NOMO-1 (cell line): Measurements from ENCODE around the gene TENT5A.
A peak's percentile ranks its signal among the peaks of the same experiment; 100 is the strongest.
"Not testable (repeated sequence)": the region's sequence is repeated elsewhere in the genome, so short reads cannot be mapped to it uniquely, and the experiment has no call there.

Experiments
- DNase-seq, 2 experiments: peaks; one replicate each; lab custom pipeline; 2025; ENCODE audit not compliant: unreplicated experiment in 2 of 2; lab: John Stamatoyannopoulos, UW

Gene TENT5A

GRCh38 chr6:81751388-81752083 is 945 bp downstream of the TENT5A start:
- peak in 1 of 2 experiments; percentile 55 for DNase-seq

DNA sequence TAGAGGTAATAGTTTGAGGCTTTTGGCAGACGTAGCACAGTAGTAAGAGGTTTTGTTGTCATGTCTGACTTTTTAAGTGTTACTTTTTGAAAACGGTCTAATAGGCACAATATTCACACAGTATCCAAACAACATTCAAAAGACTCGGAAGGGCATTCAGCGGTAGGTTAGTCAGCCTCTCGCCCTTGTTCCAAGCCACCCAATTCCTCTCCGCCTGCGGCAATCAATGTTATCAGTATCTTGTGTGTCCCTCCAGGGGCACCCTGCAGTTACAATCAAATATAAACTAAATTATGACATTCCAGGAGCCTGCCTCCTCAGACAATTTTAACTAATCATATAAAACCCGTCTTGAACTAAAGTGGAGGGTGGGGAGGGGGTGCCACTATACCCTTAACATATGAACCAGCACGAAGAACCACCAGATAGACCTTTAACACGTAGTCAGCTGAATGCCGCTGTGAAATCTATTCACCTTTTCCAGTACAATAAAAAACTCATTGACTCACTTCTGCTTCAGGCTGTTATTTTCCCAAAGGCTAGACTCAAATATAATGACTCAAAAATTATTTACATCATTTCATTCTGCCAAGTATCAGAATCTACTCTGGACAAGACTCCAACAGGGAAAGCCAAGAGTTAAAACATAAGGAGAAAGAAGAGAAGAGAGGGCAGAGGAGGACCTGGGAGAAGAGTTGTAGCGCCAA is 1.6 kb downstream of the TENT5A start:
- DNase-seq = no peak

GRCh38 chr6:81750200-81750599 is 2.3 kb downstream of the TENT5A start:
- peak in 1 of 2 experiments; percentile 36 for DNase-seq

GRCh38 chr6:81749707-81750106 is 2.8 kb downstream of the TENT5A start:
- DNase-seq = peak in 1 of 2 experiments; percentile 35

- DNase-seq = peak in 1 of 2 experiments; percentile 29
These were observed 3.5 kb downstream of the TENT5A start for GRCh38 chr6:81748994-81749393.

- DNase-seq = no peak
These were observed 5.2 kb downstream of the TENT5A start for GRCh38 chr6:81747327-81747726.

GRCh38 chr6:81744131-81744530 is 8.3 kb downstream of the TENT5A start:
- peak in 1 of 2 experiments; percentile 79 for DNase-seq

- DNase-seq = no peak
These were observed 8.8 kb downstream of the TENT5A start for GRCh38 chr6:81743649-81744048.

DNA sequence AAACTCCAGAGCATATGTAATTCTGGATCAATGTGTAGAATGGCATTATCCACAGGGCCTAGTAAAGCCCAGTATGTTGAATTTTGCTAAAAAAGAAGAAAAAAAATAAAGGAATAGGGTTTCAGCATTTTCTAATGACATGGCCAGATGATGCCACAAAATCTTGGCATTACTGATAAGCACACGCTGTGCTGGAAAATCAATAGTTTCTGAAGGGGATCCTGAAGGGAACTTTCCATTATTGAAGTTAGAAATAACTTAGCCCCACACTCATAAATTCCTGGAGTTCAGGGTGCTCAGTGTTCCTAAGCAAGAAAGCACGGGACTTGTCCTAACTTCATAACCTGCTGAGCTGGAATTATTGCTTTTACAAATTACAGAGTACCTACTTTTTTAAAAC is 10.8 kb downstream of the TENT5A start:
- no peak for DNase-seq

GRCh38 chr6:81740591-81740990 is 11.9 kb downstream of the TENT5A start:
- DNase-seq = not testable (repeated sequence)

DNA sequence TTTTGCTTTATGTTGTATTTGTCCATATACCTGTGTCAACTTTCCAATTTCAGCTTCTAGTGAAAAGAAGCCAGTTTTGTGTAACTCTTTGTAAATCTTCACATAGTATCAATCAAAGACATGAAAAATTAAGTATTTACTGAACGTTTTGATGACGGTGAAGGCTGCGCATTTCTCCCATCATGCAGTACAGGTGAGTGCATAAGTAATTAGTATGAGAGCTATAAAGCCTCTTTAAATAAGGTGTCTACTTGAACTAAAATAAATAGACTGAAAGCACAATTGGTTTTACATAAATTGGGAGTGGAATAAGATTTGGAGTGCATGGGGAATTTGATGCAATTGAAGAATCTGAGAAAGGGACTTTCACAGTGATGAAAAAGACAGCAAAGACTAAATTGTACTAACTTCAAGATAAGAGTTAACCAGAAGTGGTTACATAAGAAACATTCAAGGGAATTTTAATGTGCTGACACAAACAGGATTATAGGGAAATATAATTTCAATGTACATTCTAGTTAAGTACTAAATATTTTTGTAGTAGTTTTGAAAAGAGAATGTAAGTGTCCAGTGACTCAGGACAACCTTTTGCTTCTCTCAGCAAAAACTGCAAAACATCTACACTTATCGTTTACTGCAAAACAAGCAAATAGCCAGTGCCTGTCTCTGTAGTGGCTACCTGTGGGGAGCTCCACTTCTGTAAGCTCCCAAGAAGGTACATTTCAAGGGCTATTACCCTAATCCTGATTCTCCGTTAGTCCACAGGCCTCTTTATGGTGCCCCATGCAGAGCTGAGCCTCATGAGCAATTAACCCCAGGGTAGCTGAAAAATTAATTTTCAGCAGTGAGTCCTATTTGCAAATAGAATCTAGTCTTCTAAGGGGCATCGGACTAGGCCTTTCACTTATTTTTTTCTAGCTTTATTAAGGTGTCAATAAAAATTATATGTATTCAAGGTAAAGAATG is 13.0 kb downstream of the TENT5A start:
- DNase-seq = no peak

- DNase-seq = no peak
These were observed 16.1 kb downstream of the TENT5A start for GRCh38 chr6:81736428-81736827.

DNA sequence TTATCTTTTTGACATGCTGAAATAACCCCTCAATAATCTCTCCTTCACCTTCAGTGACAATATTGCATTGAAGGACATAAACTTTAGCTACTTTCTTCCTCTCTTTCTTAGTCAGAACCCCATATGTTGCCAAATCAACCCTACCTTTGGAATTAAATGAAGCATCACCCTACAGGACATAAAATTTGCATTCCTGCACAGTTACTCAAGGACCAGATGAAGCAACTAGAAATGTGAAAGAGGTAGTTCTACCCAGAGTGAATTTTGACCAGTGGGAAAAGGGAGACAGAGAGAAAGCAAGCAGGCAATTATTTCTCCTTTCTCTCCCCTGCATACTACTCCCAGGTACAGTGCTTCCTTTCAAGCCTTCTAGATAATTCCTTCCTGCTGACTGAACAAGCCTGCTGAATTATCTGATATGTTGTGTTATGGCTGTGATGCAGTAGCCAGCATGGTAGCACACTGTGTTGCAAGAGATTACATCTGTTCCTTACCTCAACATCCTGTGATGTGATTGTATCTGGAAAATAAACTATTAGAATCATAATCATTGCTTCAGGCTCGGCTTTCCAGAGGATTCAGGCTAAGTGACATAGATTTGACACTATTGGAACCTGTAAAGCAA is 16.6 kb downstream of the TENT5A start:
- DNase-seq = no peak

DNA sequence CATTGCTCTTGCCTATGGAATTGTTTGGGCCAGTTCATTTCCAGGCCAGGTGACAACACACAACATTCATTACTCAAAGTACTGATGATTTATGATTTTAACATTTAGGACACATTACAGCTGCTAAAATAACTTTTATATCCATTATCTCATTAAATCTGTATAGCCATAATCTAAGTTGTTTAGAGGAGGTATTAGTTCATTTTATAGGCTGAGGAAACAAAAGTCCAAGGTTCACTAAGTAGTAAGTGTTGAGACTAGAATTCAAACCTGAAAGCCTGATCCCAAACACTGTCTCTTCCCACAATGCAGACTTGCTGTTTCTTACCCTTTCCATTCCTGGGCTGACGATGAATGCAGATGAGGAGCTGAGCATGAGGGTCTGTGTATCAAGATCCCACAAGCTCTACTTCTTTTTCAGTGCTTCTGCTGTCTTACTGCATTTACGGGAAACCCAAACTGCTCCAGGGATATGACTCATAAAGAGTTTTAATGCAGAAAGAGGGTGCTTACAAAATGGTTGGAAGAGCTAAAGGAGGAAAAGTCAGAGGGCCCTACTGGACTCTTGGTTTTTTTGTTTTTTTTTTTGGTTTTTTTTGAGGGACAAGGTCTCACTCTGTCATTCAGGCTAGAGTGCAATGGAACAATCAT is 17.9 kb downstream of the TENT5A start:
- no peak for DNase-seq

- DNase-seq = no peak
These were observed 18.4 kb downstream of the TENT5A start for GRCh38 chr6:81734081-81734480.

DNA sequence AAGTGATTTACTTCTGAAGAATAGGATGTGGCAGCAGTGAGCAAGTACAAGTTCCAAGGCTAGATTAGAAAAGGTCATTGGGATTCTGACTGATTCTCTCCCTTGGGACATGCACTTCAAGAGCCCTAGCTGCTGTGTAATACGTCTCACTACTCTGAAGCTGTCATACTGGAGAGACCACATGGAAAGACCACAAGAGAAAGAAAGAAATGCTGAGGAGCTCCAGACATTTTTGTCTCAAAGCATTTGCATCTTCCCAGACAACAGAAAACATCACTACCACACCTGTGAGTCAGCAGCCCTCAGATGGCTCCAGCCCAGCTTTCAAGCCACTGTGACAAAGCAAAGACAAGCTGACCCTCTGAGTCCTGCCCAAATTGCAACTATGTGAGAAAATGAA is 20.7 kb downstream of the TENT5A start:
- DNase-seq = no peak

DNA sequence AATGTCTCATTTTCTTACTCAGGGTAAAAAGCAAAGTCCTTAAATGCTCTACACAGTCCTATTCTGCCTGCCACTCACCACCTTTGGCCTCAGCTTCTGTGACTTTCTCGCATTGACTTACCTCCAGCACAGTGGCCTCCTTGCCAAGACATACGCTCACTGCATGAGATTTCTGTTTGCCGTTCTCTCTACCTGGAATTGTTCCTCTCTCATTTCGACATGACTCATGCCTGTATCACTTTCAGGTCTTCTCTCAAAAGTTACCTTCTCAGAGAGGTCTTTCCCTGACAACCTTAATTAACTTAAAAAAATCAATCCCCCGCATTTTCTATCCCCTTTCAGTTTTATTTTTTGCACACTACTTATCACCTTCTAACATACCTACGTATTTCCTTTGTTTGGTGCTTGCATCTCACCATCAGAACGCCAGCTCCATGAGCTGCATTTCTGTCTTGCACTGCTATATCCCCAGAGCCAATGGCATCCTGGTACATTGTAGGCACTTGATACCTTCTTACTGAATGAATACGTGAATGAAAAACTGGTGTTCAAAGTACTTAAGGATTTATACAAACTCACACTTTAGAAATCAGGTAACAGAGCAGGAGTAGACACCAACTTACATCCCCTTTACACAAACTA is 24.5 kb downstream of the TENT5A start:
- no peak for DNase-seq

- DNase-seq = no peak
These were observed 27.4 kb downstream of the TENT5A start for GRCh38 chr6:81725127-81725526.

DNA sequence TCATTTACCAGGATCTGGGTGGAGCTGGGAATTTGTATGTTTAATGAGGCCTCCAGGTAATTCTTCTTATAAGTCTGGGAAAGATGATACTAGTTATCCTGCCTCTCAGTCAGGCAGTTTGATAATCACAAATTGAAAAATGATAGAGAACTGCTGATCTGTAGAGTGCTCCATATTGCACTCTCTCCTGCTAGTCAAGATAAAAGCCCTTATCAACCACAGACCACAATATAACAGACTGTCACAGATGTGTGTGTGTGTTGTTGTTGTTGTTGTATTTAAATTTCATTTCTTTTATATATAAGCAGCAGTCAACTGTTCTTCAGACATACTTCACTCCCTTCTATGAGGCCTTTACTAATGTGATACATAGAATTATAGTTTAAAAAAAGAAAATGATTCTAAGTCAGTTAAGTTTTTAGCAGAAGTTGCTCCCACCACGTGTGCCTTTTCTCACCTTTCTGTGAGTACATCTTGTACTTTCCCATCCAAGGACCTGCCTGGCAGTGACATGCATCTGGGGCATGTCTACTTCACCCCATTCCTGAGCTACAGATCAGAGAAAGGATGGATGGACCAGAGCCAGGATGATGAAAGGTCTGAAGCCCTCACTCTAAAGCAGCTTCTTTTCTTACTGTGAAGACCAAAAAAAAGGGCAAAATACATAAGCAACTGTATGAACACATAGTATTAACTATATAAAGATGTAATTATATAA is 29.8 kb downstream of the TENT5A start:
- no peak for DNase-seq
